Central memory CD8-positive, alpha-beta T cell (primary cell): ENCODE data around the gene DEAF1.

Experiments
- ATAC-seq: fragments of 150-1000 bp; cut with Tn5 transposase; replicated peaks from 2 replicates; pipeline ENCODE4 v1.10.0; 2022; ENCODE audit warnings: mild to moderate bottlenecking, moderate FRiP score, moderate number of reproducible peaks; ENCODE audit not compliant: poor library complexity, severe bottlenecking; ENCODE audit errors: extremely low read depth
- DNase-seq, 2 donors: peaks; one replicate each; pipeline ENCODE4 v3.0.0; 2021; ENCODE audit warnings: low spot score in 2 of 2
- H3K27ac Mint-ChIP-seq: one replicate; pipeline ENCODE4 v1.8.0; 2022; ENCODE audit warnings: low read depth, mild to moderate bottlenecking, moderate library complexity, mixed read lengths
- H3K27me3 Mint-ChIP-seq: one replicate; pipeline ENCODE4 v1.8.0; 2022; ENCODE audit warnings: mixed read lengths
- H3K36me3 Mint-ChIP-seq: one replicate; pipeline ENCODE4 v1.8.0; 2022; ENCODE audit warnings: mild to moderate bottlenecking, moderate library complexity, mixed read lengths; ENCODE audit not compliant: insufficient read depth
- H3K4me1 Mint-ChIP-seq: one replicate; pipeline ENCODE4 v1.8.0; 2022; ENCODE audit warnings: mixed read lengths
- H3K4me3 Mint-ChIP-seq: one replicate; pipeline ENCODE4 v1.8.0; 2022; ENCODE audit warnings: mild to moderate bottlenecking, moderate library complexity, mixed read lengths
- H3K9me3 Mint-ChIP-seq: one replicate; pipeline ENCODE4 v1.8.0; 2022; ENCODE audit warnings: mixed read lengths

DEAF1 gene

DNA sequence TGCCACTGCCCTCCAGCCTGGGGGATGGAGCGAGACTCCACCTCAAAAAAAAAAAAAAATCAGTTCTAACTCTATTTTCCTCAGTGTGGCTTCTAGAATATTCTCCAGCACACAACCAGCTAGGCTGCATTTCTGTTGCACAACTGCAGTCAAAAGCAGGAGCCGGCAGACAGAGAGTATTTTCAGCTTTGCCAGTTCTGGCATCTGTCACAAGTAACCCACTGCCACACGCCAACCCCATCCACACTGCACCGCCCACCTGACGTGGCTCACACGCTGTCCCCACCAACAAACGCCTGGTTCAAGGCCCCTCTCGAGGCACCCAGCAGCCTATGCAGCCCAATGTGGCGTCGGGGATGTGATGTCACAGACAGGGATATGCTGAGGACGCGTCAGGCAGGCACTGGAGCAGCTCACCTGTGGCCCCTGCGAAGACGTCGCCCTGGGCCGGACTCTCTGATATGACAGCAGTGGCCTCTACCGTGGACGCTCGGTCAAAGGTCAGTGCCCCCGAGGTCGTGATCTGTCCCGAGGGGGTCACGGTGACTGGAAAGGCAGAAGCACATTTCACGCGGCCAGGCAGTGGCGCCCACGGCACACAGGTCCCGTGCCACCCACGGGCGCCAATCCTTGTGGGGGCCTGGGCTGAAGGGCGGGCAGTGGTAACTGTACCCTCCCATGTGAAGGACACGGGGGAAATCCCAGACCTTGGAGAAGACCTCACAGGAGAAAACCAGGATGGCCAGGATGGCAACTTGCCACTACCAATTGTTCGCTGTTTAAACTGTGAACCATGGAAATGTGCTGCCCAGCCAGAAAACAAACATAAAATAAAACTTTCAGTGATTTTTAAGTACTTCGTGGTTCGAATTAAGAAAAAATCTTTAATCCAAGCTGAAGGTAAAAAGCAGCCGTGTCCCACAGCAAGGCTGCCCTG, 15.5 kb downstream of the DEAF1 start:
- Mint-ChIP-seq H3K9me3 (no peaks in the 10 kb centered on the region), H3K4me1 (peaks cover 8% of the 10 kb centered on the region), H3K36me3 (peaks cover 35% of the 10 kb centered on the region), H3K4me3 (no peak overlapping the region), H3K27me3 (no peaks in the 10 kb centered on the region), H3K27ac (no peak overlapping the region)
- no peak for DNase-seq
- ATAC-seq, result no peak

DNA sequence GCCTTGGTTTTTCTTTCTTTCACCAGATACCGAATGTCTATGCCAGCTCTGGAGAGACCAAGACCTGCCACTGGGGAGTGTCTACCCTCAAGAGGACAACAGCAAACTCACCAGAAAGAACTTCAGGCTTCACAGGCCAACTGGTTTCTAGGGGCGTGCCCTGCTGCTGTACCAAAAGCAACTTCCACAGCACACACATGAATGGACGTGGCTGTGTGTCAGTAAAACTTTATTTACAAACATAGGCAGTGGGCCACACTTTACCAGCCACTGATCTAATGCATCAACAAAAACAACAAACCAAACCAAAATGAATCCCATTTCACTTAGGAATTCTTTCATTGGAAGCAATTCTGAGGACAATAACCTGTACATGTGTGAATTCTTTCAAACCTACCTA, 16.7 kb downstream of the DEAF1 start:
- Mint-ChIP-seq H3K4me3 (no peak overlapping the region), H3K4me1 (peaks cover 8% of the 10 kb centered on the region), H3K9me3 (no peaks in the 10 kb centered on the region), H3K27ac (no peak overlapping the region), H3K27me3 (no peaks in the 10 kb centered on the region), H3K36me3 (peaks cover 37% of the 10 kb centered on the region)
- DNase-seq (no peak), ATAC-seq (no peak)

DNA sequence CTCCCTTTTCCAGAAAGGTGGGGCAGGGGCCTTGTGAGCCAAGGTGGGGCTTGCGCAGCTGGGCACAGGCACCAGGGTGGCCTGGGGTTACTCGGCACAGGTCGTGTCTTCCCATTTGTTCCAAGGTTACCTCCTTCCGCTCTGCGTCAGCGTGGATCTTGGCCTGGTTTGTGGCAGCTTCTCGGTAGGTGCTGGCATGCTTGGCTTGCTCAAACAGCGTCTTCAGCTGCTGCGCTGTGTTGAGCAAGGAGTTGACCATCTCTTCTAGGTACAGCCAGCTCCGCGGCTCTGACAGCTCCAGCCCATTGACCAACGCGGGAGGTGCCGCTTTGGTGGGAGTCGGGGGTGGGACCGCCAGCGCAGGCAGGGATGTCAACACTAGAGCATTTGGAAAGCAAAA, 20.6 kb downstream of the DEAF1 start:
- ATAC-seq (no peak), DNase-seq (no peak)
- H3K27me3 Mint-ChIP-seq, result no peaks in the 10 kb centered on the region
- H3K27ac Mint-ChIP-seq, result no peak overlapping the region
- H3K36me3 Mint-ChIP-seq, result peaks cover 36% of the 10 kb centered on the region
- no peaks in the 10 kb centered on the region for H3K9me3 Mint-ChIP-seq
- no peak overlapping the region for H3K4me3 Mint-ChIP-seq
- H3K4me1 Mint-ChIP-seq, result no peaks in the 10 kb centered on the region

DNA sequence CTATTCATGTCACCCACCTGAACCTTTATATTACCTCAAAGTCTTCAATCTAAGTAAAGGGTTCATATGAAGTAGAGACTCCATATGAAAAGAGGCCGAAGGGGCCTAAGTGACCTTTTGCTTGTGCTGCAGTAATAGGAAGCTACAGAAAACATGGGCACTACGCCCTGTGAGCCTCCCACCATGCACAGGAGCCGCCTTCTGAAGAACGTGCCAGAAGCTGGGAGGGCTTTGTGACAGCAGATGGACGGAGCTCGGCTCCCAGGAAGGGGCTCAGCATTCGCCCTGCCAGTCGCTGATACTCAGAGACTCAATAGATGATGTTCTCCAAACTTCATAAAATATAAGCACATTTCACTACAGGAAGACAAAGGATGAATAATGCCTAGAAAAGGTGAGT, 21.2 kb downstream of the DEAF1 start:
- DNase-seq (no peak), ATAC-seq (no peak)
- Mint-ChIP-seq H3K27ac (no peak overlapping the region), H3K27me3 (no peaks in the 10 kb centered on the region), H3K9me3 (no peaks in the 10 kb centered on the region), H3K4me1 (no peaks in the 10 kb centered on the region), H3K4me3 (no peak overlapping the region), H3K36me3 (peaks cover 33% of the 10 kb centered on the region)

DNA sequence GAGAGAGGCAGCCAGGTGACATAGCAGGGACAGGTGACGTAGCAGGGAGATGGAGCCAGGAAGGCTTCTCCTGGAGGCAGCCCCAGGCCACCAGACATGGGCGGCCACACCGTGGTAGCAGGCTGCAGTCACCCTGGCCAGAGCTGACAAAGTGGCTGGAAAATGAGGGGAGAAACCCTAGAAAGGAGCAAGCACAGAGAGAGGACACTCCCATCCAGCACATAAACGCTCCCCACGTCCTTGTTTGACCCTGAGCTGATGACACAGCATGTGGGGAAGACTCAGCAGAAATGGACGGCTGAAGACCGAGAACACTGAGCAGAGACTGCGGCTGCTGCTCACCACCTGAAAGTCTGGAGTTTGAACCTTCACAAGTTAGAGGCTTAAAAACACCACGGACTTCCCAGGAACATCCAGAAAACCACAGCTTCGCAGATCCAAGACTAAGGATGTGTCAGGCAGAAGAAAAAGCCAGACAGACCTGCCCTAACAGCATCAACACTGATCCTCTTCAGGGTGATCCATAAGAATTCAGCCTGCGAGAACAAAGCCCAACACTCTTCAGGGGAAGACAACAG, 29.2 kb downstream of the DEAF1 start:
- Mint-ChIP-seq H3K4me1 (peaks cover 5% of the 10 kb centered on the region), H3K4me3 (no peak overlapping the region), H3K36me3 (peaks cover 14% of the 10 kb centered on the region), H3K27me3 (no peaks in the 10 kb centered on the region), H3K27ac (no peak overlapping the region), H3K9me3 (no peaks in the 10 kb centered on the region)
- ATAC-seq, result no peak
- DNase-seq, result no peak

DNA sequence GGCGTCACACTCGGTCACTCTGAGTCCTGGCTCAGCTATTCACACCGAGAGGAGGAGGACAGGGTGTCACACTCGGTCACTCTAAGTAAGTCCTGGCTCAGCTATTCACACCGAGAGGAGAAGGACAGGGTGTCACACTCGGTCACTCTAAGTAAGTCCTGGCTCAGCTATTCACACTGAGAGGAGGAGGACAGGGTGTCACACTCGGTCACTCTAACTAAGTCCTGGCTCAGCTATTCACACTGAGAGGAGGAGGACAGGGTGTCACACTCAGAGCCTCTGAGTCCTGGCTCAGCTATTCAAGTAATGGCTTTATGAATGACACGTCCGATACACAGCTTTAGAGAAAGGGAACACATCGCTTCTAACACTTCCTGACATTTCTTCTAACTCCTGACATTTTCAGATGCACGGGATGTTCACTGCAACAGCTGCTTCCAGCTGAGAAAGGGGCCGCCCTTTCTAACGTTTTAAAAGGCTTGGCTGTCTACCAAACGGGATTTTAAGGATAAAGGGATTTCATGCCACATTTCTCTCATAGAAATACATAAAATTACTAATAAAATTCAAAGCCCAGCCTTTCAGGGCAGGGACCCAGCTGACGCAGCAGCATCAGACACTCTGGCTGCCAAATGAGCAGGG, 29.8 kb downstream of the DEAF1 start:
- ATAC-seq (no peak), DNase-seq (no peak)
- Mint-ChIP-seq H3K36me3 (peaks cover 13% of the 10 kb centered on the region), H3K27me3 (no peaks in the 10 kb centered on the region), H3K9me3 (no peaks in the 10 kb centered on the region), H3K4me1 (peaks cover 5% of the 10 kb centered on the region), H3K27ac (no peak overlapping the region), H3K4me3 (no peak overlapping the region)

DNA sequence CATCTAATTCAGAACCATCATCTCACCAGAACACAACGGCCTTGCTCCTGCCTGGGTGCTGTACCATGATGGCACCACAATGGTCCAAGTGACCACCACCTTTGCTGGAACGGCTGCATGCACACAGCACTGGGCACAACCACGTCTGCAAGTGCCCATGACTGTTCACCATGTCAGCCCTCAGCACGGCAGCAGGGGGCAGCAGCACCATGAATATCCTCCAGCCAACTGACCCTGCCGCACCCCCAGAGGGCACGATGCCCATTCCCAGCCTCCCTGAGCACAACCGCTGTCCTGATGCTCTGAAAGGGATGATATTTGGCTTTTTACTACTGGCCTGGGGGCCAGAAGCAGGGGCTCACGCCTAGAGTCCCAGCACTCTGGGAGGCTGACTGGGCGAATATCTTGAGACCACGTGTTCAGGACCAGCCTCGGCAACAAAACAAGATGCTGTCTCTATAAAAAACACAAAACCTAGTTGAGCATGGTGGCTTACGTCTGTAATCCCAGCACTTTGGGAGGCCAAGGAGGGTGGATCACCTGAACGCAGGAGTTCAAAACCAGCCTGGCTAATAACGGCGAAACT, 32.2 kb downstream of the DEAF1 start:
- no peak overlapping the region for H3K4me3 Mint-ChIP-seq
- DNase-seq, result no peak
- peaks cover 10% of the 10 kb centered on the region for H3K36me3 Mint-ChIP-seq
- H3K27me3 Mint-ChIP-seq, result no peaks in the 10 kb centered on the region
- no peaks in the 10 kb centered on the region for H3K9me3 Mint-ChIP-seq
- no peak overlapping the region for H3K27ac Mint-ChIP-seq
- ATAC-seq, result no peak
- peaks cover 5% of the 10 kb centered on the region for H3K4me1 Mint-ChIP-seq

DNA sequence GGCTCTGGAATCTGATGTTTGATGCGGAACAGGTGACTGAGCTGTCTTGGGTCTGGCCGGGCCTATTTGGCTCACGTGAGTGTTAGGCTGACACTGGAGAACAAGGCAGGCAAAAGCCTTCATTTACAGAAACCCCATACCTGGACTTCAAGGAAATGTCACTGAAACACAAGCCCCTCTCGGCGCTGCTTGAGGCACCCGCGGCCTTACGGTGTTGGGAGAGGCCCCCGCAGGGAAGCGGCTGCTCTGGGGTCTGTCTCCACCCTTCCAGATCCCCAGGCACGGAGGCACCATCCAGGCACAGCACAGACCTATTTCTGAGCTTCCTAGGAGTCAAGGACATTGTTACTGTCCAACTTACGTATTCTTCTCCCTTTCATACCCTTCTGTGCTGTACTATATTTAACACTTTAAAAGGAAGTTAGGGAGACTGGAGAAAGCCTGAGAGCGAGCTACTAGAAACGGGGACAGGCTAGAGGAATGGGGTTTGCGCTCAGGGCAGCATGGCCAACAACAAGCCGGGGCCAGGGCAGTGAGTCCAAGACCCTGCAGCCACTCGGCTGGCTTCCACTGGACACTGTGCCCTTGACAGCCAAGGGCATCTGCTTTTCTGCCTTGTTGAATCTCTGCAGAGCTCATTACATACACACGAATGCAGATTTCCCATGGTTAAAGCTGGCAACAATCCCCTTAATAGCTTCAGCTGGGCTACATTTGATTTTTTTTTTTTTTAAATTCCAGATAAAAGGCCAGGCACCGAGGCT, 34.2 kb downstream of the DEAF1 start:
- Mint-ChIP-seq H3K9me3 (no peaks in the 10 kb centered on the region), H3K27ac (no peak overlapping the region), H3K4me1 (peaks cover 5% of the 10 kb centered on the region), H3K4me3 (no peak overlapping the region), H3K27me3 (no peaks in the 10 kb centered on the region), H3K36me3 (peaks cover 8% of the 10 kb centered on the region)
- ATAC-seq (no peak), DNase-seq (no peak)

DNA sequence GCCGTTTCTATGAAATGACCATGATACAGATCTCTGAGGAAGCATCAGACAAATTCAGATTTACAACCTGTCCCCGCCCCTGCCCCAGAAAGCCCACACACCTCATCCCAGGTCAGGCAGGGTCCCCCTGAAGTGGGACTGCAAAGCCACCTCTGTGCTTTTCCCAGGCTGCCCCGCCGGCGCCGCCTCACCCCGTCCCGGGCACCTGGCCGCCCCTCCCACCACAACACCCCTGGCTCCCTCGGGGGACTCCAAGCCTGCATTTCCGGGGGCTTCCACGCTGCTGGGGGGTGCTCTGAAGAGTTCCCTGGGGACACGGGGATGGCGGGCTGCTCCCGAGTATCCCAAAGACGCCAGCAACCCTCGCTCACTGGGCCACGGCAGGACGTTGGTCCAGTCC, 34.7 kb downstream of the DEAF1 start:
- H3K27ac Mint-ChIP-seq, result no peak overlapping the region
- H3K36me3 Mint-ChIP-seq, result peaks cover 8% of the 10 kb centered on the region
- no peaks in the 10 kb centered on the region for H3K27me3 Mint-ChIP-seq
- no peaks in the 10 kb centered on the region for H3K9me3 Mint-ChIP-seq
- DNase-seq (no peak), ATAC-seq (no peak)
- peaks cover 5% of the 10 kb centered on the region for H3K4me1 Mint-ChIP-seq
- no peak overlapping the region for H3K4me3 Mint-ChIP-seq

DNA sequence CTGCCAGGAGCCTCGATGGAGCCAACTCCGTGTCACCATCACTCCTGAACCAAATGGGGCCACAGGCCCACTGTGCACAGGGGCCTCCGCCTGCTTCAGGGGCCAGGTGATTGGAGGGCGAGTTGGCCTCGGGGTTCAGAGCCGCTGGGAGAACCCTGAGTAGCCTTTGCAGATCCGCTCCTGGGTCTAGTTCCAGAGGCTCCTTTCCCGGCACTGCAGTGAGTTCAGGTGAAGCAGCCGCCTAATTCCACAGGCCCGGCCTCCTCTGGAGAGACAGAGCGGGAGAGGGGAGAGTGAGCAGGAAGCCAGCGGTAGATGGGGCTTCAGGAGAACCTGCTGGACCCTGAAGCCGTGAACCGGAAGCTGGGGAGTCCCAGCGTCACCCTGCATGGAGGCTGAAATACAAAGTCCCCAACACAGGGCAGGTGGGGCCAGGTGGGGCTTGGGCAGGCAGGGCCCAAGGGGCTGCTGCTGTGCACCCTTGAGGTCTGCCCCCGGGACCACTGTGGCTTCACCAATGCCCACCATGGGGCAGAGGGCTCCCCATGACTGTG, 35.4 kb downstream of the DEAF1 start:
- H3K4me1 Mint-ChIP-seq, result peaks cover 5% of the 10 kb centered on the region
- no peak for DNase-seq
- H3K27ac Mint-ChIP-seq, result no peak overlapping the region
- H3K4me3 Mint-ChIP-seq, result no peak overlapping the region
- H3K36me3 Mint-ChIP-seq, result peaks cover 8% of the 10 kb centered on the region
- H3K9me3 Mint-ChIP-seq, result no peaks in the 10 kb centered on the region
- H3K27me3 Mint-ChIP-seq, result no peaks in the 10 kb centered on the region
- no peak for ATAC-seq

DNA sequence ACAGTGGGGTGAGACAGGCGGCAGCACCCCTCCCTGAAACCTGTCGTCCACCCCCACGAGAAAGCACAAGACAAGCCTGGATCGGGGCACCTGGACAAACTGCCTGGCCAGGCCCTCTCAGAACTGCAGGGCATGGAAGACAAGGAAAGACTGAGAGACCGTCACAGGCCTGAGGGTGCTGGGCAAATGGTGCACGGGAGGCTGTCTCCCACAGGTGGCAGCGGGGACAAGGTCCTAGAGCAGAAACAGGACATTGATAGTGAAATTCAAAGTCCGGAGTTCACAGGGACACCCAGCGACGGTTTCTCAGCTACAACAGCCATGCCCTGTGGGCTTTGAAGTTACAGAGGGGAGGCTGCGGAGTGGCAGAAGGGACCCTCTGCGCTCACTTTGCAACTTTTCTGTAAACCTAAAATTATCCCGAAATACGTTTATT, 37.3 kb downstream of the DEAF1 start:
- Mint-ChIP-seq H3K27me3 (no peaks in the 10 kb centered on the region), H3K27ac (no peak overlapping the region), H3K4me3 (no peak overlapping the region), H3K4me1 (peaks cover 2% of the 10 kb centered on the region), H3K36me3 (peaks cover 11% of the 10 kb centered on the region), H3K9me3 (no peaks in the 10 kb centered on the region)
- ATAC-seq (no peak), DNase-seq (no peak)

DNA sequence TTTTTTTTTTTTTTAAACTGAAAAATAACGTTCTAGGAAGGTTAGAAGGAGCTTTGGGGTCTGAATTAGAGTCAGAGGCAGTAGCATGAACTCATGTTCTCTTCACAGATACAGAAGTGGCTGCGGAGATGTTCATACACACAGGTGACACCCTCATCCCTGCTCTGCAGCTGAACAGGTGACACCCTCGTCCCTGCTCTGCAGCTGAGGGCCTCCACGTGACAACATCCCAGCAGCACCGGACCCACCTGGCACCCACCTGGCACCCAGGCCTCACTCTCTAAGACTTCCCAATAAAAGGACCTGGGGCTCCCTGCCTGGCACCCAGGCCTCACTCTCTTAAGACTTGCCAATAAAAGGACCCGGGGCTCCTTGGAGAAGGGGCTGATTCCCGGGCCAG, 38.2 kb downstream of the DEAF1 start:
- H3K36me3 Mint-ChIP-seq, result peaks cover 15% of the 10 kb centered on the region
- H3K27ac Mint-ChIP-seq, result no peak overlapping the region

More for the DNA sequence above, 38.2 kb downstream of the DEAF1 start:
- no peaks in the 10 kb centered on the region for H3K4me1 Mint-ChIP-seq
- H3K27me3 Mint-ChIP-seq, result no peaks in the 10 kb centered on the region
- no peak for ATAC-seq
- no peak overlapping the region for H3K4me3 Mint-ChIP-seq
- no peaks in the 10 kb centered on the region for H3K9me3 Mint-ChIP-seq
- DNase-seq, result no peak
